Measurements from ENCODE around the gene YIPF4.

Gene YIPF4

GRCh38 chr2:32237996-32238395 lies 39.7 kb upstream of the YIPF4 start:
- Mint-ChIP-seq H3K9me3 (peaks cover 2% of the 10 kb centered on the region), H3K36me3 (ENCODE audit: low read depth) (peaks cover 17% of the 10 kb centered on the region), H3K4me1 (peaks cover 8% of the 10 kb centered on the region), H3K27ac (peak overlapping the region in 1 of 3 experiments; percentile 54), H3K4me3 (no peak overlapping the region), H3K27me3 (ENCODE audit: low read depth) (no peaks in the 10 kb centered on the region)
- TF ChIP-seq, protein P1, sequence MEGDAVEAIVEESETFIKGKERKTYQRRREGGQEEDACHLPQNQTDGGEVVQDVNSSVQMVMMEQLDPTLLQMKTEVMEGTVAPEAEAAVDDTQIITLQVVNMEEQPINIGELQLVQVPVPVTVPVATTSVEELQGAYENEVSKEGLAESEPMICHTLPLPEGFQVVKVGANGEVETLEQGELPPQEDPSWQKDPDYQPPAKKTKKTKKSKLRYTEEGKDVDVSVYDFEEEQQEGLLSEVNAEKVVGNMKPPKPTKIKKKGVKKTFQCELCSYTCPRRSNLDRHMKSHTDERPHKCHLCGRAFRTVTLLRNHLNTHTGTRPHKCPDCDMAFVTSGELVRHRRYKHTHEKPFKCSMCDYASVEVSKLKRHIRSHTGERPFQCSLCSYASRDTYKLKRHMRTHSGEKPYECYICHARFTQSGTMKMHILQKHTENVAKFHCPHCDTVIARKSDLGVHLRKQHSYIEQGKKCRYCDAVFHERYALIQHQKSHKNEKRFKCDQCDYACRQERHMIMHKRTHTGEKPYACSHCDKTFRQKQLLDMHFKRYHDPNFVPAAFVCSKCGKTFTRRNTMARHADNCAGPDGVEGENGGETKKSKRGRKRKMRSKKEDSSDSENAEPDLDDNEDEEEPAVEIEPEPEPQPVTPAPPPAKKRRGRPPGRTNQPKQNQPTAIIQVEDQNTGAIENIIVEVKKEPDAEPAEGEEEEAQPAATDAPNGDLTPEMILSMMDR (IDR thresholded peaks at IDR 0.05; ENCODE audit: unreplicated experiment in 3 of 3), result no peak

DNA sequence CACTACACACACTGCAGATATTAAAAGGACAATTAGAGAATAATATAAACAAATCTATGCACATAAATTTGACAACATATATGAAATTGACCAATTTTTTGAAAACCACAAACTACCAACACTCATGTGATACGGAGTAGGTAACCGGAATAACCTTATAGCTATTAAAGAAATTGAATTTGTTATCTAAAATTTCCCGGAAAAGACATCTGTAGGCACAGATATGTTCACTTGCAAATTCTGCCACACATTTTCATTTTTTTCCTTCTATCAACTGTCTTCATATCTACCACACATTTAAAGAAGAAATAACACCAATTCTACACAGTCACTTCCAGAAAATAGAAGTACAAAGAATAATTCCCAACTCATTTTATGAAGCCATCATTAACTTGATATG lies 35.4 kb upstream of the YIPF4 start:
- Mint-ChIP-seq H3K36me3 (ENCODE audit: low read depth) (peaks cover 6% of the 10 kb centered on the region), H3K4me3 (no peak overlapping the region), H3K27me3 (ENCODE audit: low read depth) (no peaks in the 10 kb centered on the region), H3K9me3 (no peaks in the 10 kb centered on the region), H3K27ac (no peak overlapping the region), H3K4me1 (no peaks in the 10 kb centered on the region)
- TF ChIP-seq, protein P1 (IDR thresholded peaks at IDR 0.05; ENCODE audit: unreplicated experiment in 3 of 3), result no peak

GRCh38 chr2:32246911-32247310 lies 30.8 kb upstream of the YIPF4 start:
- Mint-ChIP-seq H3K4me1 (no peaks in the 10 kb centered on the region), H3K4me3 (no peak overlapping the region), H3K9me3 (no peaks in the 10 kb centered on the region), H3K27ac (no peak overlapping the region), H3K27me3 (ENCODE audit: low read depth) (no peaks in the 10 kb centered on the region), H3K36me3 (ENCODE audit: low read depth) (no peaks in the 10 kb centered on the region)
- TF ChIP-seq, protein P1 (IDR thresholded peaks at IDR 0.05; ENCODE audit: unreplicated experiment in 3 of 3), result no peak

GRCh38 chr2:32248299-32248698 lies 29.4 kb upstream of the YIPF4 start:
- Mint-ChIP-seq H3K36me3 (ENCODE audit: low read depth) (no peaks in the 10 kb centered on the region), H3K4me3 (no peak overlapping the region), H3K27me3 (ENCODE audit: low read depth) (no peaks in the 10 kb centered on the region), H3K27ac (no peak overlapping the region), H3K9me3 (no peaks in the 10 kb centered on the region), H3K4me1 (no peaks in the 10 kb centered on the region)
- TF ChIP-seq, protein P1 (IDR thresholded peaks at IDR 0.05; ENCODE audit: unreplicated experiment in 3 of 3), result no peak

DNA sequence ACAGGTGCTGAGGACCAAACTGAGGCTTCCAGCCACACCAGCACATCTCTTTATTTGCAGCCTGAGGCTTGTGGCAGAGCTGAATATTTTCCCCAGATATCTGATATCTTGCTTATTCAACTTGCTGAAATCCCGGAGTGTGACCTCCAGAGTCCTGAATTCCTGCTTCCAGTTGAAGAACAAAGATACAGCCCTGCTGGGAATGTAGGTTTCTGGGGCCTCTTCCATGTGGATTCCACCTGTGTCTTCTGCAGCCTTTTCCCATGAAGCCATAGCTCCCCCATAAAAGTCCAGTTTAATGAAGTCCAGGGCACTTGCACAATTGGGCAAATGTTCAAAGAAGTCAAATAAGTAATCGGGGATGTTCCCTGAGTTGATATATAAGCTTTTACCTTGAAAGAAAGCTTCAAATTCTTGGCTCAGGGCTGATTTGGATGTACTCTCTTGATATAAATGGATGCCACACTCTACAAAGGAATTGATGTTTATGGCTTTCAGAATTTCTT lies 27.9 kb upstream of the YIPF4 start:
- Mint-ChIP-seq H3K27ac (no peak overlapping the region), H3K36me3 (ENCODE audit: low read depth) (no peaks in the 10 kb centered on the region), H3K27me3 (ENCODE audit: low read depth) (no peaks in the 10 kb centered on the region), H3K4me1 (no peaks in the 10 kb centered on the region), H3K9me3 (no peaks in the 10 kb centered on the region), H3K4me3 (no peak overlapping the region)
- TF ChIP-seq, protein P1 (IDR thresholded peaks at IDR 0.05; ENCODE audit: unreplicated experiment in 3 of 3), result no peak

DNA sequence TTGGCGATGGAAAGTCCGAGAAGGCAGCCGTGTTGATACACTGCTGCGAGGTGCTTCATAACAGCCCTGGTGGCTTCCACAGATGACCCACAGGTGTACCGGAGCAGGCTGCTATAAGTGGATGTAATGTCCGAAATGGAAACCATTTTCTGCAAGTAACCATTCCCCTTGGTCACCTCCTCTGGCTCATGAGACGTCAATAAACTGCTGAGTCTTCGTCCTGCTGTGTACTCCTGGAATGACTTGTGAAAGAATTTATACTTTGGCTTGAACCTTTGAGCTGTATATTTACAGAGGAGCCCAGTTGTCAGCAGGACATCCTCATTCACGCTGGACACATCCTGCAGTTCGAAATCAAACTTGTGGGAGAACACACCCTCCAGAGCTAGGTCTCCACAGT lies 27.4 kb upstream of the YIPF4 start:
- Mint-ChIP-seq H3K36me3 (ENCODE audit: low read depth) (no peaks in the 10 kb centered on the region), H3K4me3 (no peak overlapping the region), H3K9me3 (no peaks in the 10 kb centered on the region), H3K27ac (no peak overlapping the region), H3K4me1 (no peaks in the 10 kb centered on the region), H3K27me3 (ENCODE audit: low read depth) (no peaks in the 10 kb centered on the region)
- TF ChIP-seq, protein P1 (IDR thresholded peaks at IDR 0.05; ENCODE audit: unreplicated experiment in 3 of 3), result no peak

Data from nephron (organoid).